Stimulated activated naive B cell treated with anti-CD40 and anti-IgM and Interleukin-4, amounts not matched to agents 10 μg/mL and 1 μg/mL and 100 μg/mL, for 72 hours (primary cell): ENCODE measurements around the gene SCN8A.
"Not testable (repeated sequence)": the region's sequence is repeated elsewhere in the genome, so short reads cannot be mapped to it uniquely, and the experiment has no call there.

Experiments
- ATAC-seq, 2 donors: fragments of 150-1000 bp; cut with Tn5 transposase; replicated peaks; 2 replicates each; pipeline ENCODE4 v1.10.0; 2021; ENCODE audit warnings: moderate library complexity in 1 of 2
- DNase-seq: peaks from one replicate; pipeline ENCODE4 v3.0.0; 2021
- H3K27ac Mint-ChIP-seq: one replicate; pipeline ENCODE4 v1.8.0; 2022; ENCODE audit warnings: mild to moderate bottlenecking, mixed read lengths
- H3K27me3 Mint-ChIP-seq, 2 donors: one replicate each; pipeline ENCODE4 v1.8.0; 2022; ENCODE audit warnings: mixed read lengths in 2 of 2
- H3K36me3 Mint-ChIP-seq, 2 donors: one replicate each; pipeline ENCODE4 v1.8.0; 2022; ENCODE audit warnings: mixed read lengths in 2 of 2, mild to moderate bottlenecking in 1 of 2
- H3K4me1 Mint-ChIP-seq, 2 donors: one replicate each; pipeline ENCODE4 v1.8.0; 2022; ENCODE audit warnings: mixed read lengths in 2 of 2, mild to moderate bottlenecking in 1 of 2
- H3K4me3 Mint-ChIP-seq, 2 donors: one replicate each; pipeline ENCODE4 v1.8.0; 2022; ENCODE audit warnings: mild to moderate bottlenecking in 2 of 2, mixed read lengths in 2 of 2, moderate library complexity in 1 of 2
- H3K9me3 Mint-ChIP-seq, 2 donors: one replicate each; pipeline ENCODE4 v1.8.0; 2022; ENCODE audit warnings: mixed read lengths in 2 of 2, mild to moderate bottlenecking in 1 of 2

The SCN8A gene

GRCh38 chr12:51831817-51832216 lies 240.8 kb downstream of the SCN8A start:
- not testable (repeated sequence) for ATAC-seq, H3K27ac Mint-ChIP-seq, H3K9me3 Mint-ChIP-seq

DNA sequence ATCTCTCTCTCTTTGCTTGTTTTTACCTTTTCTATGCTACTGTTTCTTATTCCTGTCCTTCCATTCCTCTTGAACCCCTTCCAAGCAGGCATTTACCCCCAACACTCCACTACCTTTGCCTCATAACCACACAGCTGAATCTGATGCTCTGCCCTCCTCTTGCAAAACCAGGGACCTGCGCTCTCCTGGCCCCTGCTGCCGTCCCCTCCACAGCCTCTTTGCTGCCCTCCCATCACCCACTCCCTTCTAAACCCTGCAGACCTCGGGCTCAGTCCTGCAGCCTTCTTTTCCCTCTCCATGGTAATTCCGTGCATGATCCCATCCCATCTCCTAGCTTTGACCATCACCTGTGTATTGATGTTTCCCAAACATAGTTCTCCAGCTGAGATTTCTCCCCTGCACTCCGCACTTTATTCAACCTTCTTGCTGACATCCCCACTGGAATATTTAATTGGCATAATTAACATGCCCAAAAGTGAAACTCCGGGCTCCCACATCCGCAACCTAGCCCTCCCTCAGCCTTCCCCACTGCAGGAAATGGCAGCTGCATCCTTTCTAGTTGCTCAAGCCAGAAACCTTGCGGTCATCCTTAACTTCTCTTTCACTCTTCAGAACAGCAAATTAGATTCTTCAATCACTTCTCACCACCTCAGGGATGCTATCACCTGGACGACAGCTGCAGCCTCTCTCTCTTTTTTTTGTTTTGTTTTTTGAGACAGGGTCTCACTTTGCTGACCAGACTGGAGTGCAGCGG lies 241.5 kb downstream of the SCN8A start:
- Mint-ChIP-seq H3K4me3 (no peak overlapping the region), H3K27ac (no peak overlapping the region), H3K27me3 (peaks cover 39 to 59% of the 10 kb centered on the region in 2 donors), H3K9me3 (no peaks in the 10 kb centered on the region), H3K4me1 (peaks cover 26 to 28% of the 10 kb centered on the region in 2 donors), H3K36me3 (no peaks in the 10 kb centered on the region)
- ATAC-seq (no peak), DNase-seq (no peak)

More at GRCh38 chr12:51831817-51832216, 240.8 kb downstream of the SCN8A start:
- H3K4me3 Mint-ChIP-seq, H3K36me3 Mint-ChIP-seq, DNase-seq: not testable (repeated sequence)
- Mint-ChIP-seq H3K27me3 (peaks cover 36 to 53% of the 10 kb centered on the region in 2 donors), H3K4me1 (peaks cover 26 to 33% of the 10 kb centered on the region in 2 donors)

GRCh38 chr12:51833448-51834227 lies 242.6 kb downstream of the SCN8A start:
- Mint-ChIP-seq H3K4me3 (no peak overlapping the region), H3K36me3 (no peaks in the 10 kb centered on the region), H3K4me1 (peaks cover 15 to 17% of the 10 kb centered on the region in 2 donors), H3K27me3 (peaks cover 43 to 62% of the 10 kb centered on the region in 2 donors), H3K9me3 (no peaks in the 10 kb centered on the region), H3K27ac (no peak overlapping the region)
- no peak for ATAC-seq
- no peak for DNase-seq

DNA sequence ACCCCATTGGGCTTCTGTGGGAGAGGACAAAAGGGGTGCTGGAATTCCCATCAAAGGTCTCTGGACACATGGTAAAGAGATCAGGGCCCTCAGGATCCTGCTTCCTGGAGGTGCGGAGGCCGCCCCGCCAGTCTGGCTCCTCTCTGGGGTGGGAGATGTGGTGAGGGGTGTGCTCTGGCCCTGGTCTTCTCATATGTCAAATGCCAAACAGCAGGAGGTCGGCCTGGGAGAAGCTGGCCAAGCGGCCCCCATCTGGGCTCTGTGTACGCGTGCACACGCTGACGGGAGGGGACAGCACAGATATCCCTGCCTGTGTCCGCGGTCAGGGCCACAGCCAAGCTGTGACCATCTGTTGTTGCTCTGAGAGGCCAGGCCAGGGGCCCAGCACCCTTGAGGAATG lies 243.4 kb downstream of the SCN8A start:
- Mint-ChIP-seq H3K36me3 (no peaks in the 10 kb centered on the region), H3K9me3 (no peaks in the 10 kb centered on the region), H3K27me3 (peaks cover 48 to 62% of the 10 kb centered on the region in 2 donors), H3K4me3 (no peak overlapping the region), H3K27ac (no peak overlapping the region), H3K4me1 (peaks cover 15 to 16% of the 10 kb centered on the region in 2 donors)
- ATAC-seq (no peak), DNase-seq (no peak)

DNA sequence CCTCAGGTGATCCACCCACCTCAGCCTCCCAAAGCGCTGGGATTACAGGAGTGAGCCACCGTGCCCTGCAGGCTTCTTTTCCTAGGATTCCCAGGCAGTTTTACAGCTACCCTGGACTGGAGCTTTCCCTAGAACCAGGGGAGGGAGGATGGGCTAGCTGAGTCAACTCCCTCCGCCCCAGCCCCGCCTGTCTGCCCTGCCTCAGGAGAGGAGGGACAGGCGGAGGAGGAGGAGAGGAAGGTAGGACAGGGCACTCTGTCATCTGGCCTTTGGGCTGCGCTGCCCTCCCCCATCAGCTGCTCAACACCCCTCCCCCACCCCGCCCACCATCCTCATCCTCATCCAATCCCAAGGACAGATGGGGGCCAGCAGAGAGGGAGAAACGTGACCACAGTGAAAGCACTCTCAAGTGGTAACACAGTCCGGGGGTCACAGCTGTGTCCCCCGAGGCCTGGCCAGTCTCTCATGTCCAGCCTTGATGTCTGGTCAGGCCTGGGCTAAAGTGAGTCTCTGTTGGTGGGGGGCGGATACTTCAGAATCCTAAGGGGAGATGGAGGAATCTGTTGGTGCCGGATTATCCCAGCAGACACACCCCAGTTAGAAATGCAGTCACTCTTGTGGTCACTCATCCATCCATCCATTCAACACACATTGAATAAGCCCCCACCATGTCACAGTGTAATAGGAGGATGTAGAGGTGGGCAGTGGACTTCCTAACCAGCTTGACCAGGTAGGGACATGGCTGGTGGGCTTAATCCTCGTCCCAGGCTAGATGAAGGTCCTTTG lies 245.2 kb downstream of the SCN8A start:
- ATAC-seq (no peak), DNase-seq (no peak)
- Mint-ChIP-seq H3K9me3 (no peaks in the 10 kb centered on the region), H3K27ac (no peak overlapping the region), H3K4me3 (no peak overlapping the region), H3K4me1 (peaks cover 11 to 15% of the 10 kb centered on the region in 2 donors), H3K36me3 (no peaks in the 10 kb centered on the region), H3K27me3 (peaks cover 49 to 58% of the 10 kb centered on the region in 2 donors)

DNA sequence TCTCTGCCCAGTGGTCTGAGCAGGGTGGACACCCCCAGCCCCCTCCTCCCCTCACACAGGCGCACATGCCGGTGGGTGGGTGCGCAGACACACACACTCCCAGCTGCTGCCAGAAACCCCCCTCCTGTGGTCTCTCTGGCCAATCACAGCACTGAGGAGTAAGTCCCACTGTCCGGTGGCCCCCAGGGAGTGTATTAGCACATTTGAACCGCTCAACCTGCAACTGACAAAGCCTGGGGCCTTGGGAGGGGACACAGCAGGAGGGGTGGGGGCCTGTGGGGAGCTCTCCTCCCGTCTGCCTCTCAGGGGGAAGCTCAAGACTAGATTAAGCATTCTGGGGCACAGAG lies 245.8 kb downstream of the SCN8A start:
- Mint-ChIP-seq H3K27ac (no peak overlapping the region), H3K9me3 (no peaks in the 10 kb centered on the region), H3K4me3 (no peak overlapping the region), H3K27me3 (peaks cover 50 to 59% of the 10 kb centered on the region in 2 donors), H3K36me3 (no peaks in the 10 kb centered on the region), H3K4me1 (peaks cover 11 to 15% of the 10 kb centered on the region in 2 donors)
- ATAC-seq (no peak), DNase-seq (no peak)

GRCh38 chr12:51837286-51837685 lies 246.3 kb downstream of the SCN8A start:
- peaks cover 51 to 60% of the 10 kb centered on the region in 2 donors for H3K27me3 Mint-ChIP-seq
- no peak overlapping the region for H3K4me3 Mint-ChIP-seq
- DNase-seq (no peak), ATAC-seq (no peak)
- no peaks in the 10 kb centered on the region for H3K36me3 Mint-ChIP-seq
- no peaks in the 10 kb centered on the region for H3K9me3 Mint-ChIP-seq
- H3K27ac Mint-ChIP-seq = no peak overlapping the region
- peaks cover 11 to 14% of the 10 kb centered on the region in 2 donors for H3K4me1 Mint-ChIP-seq

GRCh38 chr12:51838036-51838435 lies 247.0 kb downstream of the SCN8A start:
- ATAC-seq = no peak
- no peak for DNase-seq
- Mint-ChIP-seq H3K4me3 (no peak overlapping the region), H3K4me1 (peaks cover 5 to 7% of the 10 kb centered on the region in 2 donors), H3K36me3 (no peaks in the 10 kb centered on the region), H3K9me3 (no peaks in the 10 kb centered on the region), H3K27ac (no peak overlapping the region), H3K27me3 (peaks cover 48 to 60% of the 10 kb centered on the region in 2 donors)

- H3K9me3 Mint-ChIP-seq = no peaks in the 10 kb centered on the region
- ATAC-seq (no peak), DNase-seq (no peak)
- H3K4me1 Mint-ChIP-seq = peaks cover 0 to 3% of the 10 kb centered on the region in 2 donors
- no peak overlapping the region for H3K4me3 Mint-ChIP-seq
- no peaks in the 10 kb centered on the region for H3K36me3 Mint-ChIP-seq
- no peak overlapping the region for H3K27ac Mint-ChIP-seq
- peaks cover 42 to 58% of the 10 kb centered on the region in 2 donors for H3K27me3 Mint-ChIP-seq
Observed at GRCh38 chr12:51838762-51839161, 247.7 kb downstream of the SCN8A start.

GRCh38 chr12:51839310-51839947 lies 248.4 kb downstream of the SCN8A start:
- no peaks in the 10 kb centered on the region for H3K36me3 Mint-ChIP-seq
- H3K9me3 Mint-ChIP-seq = no peaks in the 10 kb centered on the region
- no peak overlapping the region for H3K27ac Mint-ChIP-seq
- H3K4me1 Mint-ChIP-seq = no peaks in the 10 kb centered on the region
- ATAC-seq (no peak), DNase-seq (no peak)
- H3K4me3 Mint-ChIP-seq = no peak overlapping the region
- H3K27me3 Mint-ChIP-seq = peaks cover 45 to 60% of the 10 kb centered on the region in 2 donors

DNA sequence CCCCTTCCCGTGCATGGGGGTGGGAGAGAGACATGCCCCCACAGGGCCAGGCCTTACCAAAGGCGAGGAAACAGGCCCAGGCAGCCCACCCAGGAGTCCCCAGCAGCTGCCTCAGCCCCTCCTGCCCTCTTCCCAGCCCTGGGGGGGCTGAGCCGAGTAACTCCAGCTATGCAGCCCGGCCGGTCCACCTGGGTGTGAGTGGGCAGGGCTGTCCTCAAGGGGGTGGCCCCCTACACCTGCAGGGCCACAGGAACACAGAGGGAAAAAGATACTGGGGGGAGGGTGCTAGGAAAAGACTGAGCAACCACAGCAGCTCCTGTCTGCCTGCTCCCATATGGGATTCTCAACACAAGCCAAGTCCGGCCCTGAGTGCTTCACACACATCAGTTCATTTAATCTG lies 249.9 kb downstream of the SCN8A start:
- H3K27ac Mint-ChIP-seq = no peak overlapping the region
- H3K27me3 Mint-ChIP-seq = peaks cover 59 to 75% of the 10 kb centered on the region in 2 donors
- H3K4me1 Mint-ChIP-seq = peaks cover under 1 to 2% of the 10 kb centered on the region in 2 donors
- H3K9me3 Mint-ChIP-seq = no peaks in the 10 kb centered on the region
- H3K36me3 Mint-ChIP-seq = no peaks in the 10 kb centered on the region
- no peak overlapping the region for H3K4me3 Mint-ChIP-seq
- no peak for ATAC-seq
- DNase-seq = no peak

DNA sequence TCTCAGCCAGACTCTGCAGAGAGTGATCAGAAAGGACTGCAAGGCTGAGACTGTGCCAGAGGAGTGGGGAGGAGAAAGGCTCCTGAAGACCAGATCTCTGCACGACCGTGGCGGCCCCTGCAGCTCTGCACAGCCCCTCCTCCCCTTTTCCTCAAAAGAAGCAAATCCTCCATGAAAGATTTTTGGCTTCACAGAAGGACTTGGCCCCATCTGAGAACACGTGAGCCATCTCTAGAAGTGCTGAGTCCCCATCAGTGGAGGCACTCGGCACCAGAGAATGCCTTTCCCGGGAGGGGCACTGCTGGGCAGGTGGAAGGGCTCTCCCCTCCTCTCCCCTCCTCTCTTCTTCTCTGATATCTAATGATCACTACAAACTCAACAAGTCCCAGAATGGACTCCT lies 250.7 kb downstream of the SCN8A start:
- Mint-ChIP-seq H3K36me3 (no peaks in the 10 kb centered on the region), H3K4me1 (peaks cover 4 to 9% of the 10 kb centered on the region in 2 donors), H3K27me3 (peaks cover 66 to 83% of the 10 kb centered on the region in 2 donors), H3K4me3 (no peak overlapping the region), H3K27ac (no peak overlapping the region), H3K9me3 (no peaks in the 10 kb centered on the region)
- no peak for DNase-seq
- no peak for ATAC-seq

DNA sequence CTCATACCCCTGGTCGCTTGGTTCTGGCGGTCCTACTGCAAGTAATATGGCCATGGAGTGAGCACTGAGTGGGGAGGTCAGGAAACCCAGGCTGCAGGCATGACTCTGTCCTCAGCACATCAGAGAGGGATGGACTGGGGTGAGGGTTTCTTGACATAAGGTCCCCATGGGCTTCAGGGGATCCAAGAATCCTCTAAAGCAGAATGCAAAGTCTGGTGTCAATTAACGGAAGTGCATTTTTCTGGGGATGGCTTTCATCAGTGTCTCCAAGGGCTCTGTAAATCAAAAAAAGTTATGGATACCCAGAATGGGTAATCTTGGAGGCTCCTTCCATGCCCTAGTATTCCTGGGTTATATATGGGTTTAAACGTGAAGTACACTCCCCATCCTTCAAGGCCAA lies 253.8 kb downstream of the SCN8A start:
- ATAC-seq = no peak
- Mint-ChIP-seq H3K36me3 (no peaks in the 10 kb centered on the region), H3K27me3 (peaks cover 49 to 73% of the 10 kb centered on the region in 2 donors), H3K4me1 (peaks cover 8 to 20% of the 10 kb centered on the region in 2 donors), H3K27ac (no peak overlapping the region), H3K4me3 (no peak overlapping the region), H3K9me3 (no peaks in the 10 kb centered on the region)
- no peak for DNase-seq

DNA sequence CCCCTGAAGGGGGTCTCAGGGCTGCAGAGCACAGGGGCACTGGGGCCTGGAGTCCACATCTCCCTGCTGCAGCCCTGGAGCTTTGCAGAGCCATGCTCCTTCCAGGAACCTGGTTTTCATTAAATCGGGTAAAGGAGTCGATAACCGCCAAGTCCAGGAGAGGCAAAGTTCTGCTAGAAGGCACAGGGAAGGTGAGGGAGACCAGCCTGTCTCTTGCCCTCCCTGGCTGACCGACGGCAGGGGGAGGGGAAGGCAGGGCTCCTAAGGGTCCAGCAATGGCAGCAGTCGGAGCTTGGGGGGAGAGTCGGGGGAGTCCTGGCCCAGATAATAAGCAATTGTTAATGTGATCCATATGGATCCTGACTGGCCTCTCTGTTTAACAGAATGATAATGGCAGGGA lies 254.4 kb downstream of the SCN8A start:
- H3K4me3 Mint-ChIP-seq = no peak overlapping the region
- H3K27me3 Mint-ChIP-seq = peaks cover 48 to 75% of the 10 kb centered on the region in 2 donors
- peaks cover 8 to 23% of the 10 kb centered on the region in 2 donors for H3K4me1 Mint-ChIP-seq

More for the DNA sequence above, 254.4 kb downstream of the SCN8A start:
- no peak for DNase-seq
- Mint-ChIP-seq H3K9me3 (no peaks in the 10 kb centered on the region), H3K36me3 (no peaks in the 10 kb centered on the region), H3K27ac (no peak overlapping the region)
- ATAC-seq = no peak
